Measurements from ENCODE around the gene SMAD1.

Gene SMAD1

DNA sequence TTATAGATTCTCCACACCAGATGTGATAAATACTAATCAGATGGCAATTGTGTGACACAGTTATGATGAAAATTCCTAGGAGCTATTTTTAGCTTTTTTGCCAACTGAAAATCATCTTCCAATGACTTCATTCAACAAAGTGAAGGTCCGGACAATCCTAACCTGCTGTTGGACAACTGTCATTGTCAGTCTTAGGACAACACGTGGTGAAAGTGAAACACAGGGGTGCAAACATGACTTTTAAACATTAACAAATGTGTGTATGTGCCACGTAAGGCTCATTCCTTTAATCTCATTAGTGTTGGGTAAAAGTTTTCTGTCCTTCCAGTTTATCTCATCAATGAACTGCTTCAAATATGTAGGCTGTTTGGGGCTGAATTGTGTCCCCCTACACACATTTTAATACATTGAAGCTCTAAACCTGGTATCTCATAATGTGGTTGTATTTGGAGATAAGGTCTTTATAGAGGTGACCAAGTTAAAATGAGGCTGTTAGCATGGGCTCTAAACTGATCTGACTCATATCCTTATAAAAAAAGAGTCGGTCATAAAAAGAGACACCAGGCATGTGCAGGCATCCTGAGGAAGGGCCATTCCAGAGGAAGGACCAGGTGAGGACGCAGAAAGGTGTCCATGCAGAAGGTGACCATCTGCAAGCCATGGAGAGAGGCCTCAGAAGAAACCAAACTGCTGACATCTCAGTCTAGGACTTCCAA, 41.2 kb upstream of the SMAD1 start:
- TF ChIP-seq, protein P1, sequence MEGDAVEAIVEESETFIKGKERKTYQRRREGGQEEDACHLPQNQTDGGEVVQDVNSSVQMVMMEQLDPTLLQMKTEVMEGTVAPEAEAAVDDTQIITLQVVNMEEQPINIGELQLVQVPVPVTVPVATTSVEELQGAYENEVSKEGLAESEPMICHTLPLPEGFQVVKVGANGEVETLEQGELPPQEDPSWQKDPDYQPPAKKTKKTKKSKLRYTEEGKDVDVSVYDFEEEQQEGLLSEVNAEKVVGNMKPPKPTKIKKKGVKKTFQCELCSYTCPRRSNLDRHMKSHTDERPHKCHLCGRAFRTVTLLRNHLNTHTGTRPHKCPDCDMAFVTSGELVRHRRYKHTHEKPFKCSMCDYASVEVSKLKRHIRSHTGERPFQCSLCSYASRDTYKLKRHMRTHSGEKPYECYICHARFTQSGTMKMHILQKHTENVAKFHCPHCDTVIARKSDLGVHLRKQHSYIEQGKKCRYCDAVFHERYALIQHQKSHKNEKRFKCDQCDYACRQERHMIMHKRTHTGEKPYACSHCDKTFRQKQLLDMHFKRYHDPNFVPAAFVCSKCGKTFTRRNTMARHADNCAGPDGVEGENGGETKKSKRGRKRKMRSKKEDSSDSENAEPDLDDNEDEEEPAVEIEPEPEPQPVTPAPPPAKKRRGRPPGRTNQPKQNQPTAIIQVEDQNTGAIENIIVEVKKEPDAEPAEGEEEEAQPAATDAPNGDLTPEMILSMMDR (IDR thresholded peaks at IDR 0.05; ENCODE audit: borderline replicate concordance, insufficient read depth, low read depth, low read length) = no peak
- no peak overlapping the region for H3K4me3 ChIP-seq (ENCODE audit: low read depth, low read length)

DNA sequence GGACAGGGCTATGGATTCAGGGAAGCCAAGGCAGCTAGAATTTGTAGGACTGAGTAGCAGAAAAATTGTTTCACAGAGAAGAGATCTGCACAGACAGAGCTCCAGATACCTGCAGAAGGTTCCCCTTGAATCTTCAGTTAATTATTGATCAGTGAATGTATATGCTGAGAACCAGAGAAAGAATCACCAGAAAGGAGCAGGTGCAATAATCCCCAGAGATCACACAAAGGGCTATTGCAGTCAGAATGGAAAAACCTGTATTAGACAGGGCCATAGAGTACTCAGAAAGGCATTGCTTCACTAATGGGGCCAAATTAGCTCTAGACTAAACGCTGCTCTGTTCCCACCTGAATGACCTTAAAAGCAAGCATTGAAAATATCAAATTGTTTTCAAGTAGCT, 35.5 kb upstream of the SMAD1 start:
- TF ChIP-seq, protein P1 (IDR thresholded peaks at IDR 0.05; ENCODE audit: borderline replicate concordance, insufficient read depth, low read depth, low read length) = no peak

DNA sequence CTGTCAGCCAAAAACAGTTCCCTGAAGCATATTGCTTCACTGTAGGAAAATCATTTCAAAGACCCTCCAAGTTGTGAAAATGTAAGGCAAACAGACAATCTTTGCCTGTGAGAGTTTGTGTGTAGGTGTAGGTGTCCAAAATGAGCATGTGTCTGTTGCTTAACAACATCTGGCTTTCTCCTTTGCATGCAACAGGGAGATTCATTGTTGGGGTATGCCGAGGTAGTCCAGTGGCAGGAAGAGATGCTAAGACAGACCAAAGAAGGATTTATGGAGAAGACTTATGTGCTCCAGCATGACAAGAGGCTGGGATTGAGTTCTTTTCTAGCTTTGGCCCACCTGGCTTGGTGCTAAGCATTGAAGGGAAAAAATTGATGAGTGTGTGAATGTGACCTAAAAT, 29.8 kb upstream of the SMAD1 start:
- TF ChIP-seq, protein P1 (IDR thresholded peaks at IDR 0.05; ENCODE audit: borderline replicate concordance, insufficient read depth, low read depth, low read length) = no peak

More for the DNA sequence above, 35.5 kb upstream of the SMAD1 start:
- H3K4me3 ChIP-seq (ENCODE audit: low read depth, low read length) = no peak overlapping the region

DNA sequence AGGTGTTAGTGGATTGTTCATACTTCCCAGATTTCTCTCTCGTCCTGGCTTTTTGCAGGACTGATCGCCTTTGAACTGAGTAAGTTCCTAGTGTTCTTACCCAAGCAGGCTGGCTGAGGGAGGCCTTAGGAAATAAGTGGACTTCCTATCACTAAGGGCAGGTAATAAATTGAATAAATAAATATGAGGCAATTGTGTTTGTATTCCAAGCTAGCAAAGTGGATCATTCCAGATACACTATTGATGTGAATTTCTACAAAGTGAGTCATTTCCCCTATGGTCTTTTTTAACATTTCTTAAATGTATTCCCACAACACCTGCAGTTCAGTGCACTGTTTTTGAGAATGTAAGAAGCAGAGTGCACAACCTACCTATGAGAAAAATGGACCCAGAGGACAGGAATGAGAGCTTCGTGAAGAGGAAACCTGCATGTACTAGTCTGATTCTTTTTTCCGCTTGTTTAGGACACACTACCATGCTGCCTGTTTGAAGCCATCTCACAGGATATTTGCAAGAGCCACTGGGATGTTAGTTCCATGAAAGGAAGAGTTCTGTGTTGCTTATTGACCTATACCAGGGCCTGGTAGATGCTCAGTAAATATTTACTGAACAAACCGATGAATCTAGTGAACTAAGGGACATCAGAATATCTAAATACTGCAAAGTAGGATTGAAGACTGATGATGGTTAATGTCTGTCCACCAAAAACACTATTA, 29.0 kb upstream of the SMAD1 start:
- TF ChIP-seq, protein P1 (IDR thresholded peaks at IDR 0.05; ENCODE audit: borderline replicate concordance, insufficient read depth, low read depth, low read length) = no peak
- H3K4me3 ChIP-seq (ENCODE audit: low read depth, low read length) = no peak overlapping the region

More for the DNA sequence above, 29.8 kb upstream of the SMAD1 start:
- no peak overlapping the region for H3K4me3 ChIP-seq (ENCODE audit: low read depth, low read length)

DNA sequence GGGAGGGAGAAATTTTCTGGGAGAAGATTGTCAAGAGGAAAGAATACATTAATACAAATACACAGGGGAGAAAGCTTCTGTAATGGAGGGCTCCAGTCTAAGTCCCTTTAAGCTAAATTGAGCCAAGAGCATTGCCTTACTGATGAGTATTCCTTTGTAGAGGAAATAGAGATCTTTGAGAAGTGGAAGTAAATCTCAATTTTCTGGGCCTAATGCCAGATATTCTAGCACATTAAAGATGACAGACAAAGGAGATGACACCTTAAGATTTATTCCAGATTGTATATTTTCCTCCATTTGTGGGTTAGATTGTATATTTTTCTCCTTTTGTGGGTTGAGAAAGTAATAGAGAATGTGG, 28.5 kb upstream of the SMAD1 start:
- TF ChIP-seq, protein P1 (IDR thresholded peaks at IDR 0.05; ENCODE audit: borderline replicate concordance, insufficient read depth, low read depth, low read length) = no peak
- no peak overlapping the region for H3K4me3 ChIP-seq (ENCODE audit: low read depth, low read length)

DNA sequence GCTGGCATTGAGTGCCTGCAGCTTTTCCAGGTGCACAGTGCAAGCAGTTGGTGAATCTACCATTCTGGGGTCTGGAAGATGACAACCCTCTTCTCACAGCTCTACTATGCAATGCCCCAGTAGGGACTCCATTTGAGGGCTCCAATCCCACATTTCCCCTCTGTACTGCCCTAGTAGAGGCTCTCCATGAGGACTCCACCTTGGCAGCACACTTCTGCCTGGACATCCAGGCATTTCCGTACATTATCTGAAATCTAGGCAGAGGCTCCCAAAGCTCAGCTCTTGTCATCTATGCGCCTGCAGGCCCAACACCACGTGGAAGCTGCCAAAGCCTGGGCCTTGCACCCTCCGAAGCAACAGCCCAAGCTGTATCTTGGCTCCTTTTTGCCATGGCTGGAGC, 8.4 kb upstream of the SMAD1 start:
- H3K4me3 ChIP-seq (ENCODE audit: low read depth, low read length) = no peak overlapping the region
- TF ChIP-seq, protein P1 (IDR thresholded peaks at IDR 0.05; ENCODE audit: borderline replicate concordance, insufficient read depth, low read depth, low read length) = no peak

DNA sequence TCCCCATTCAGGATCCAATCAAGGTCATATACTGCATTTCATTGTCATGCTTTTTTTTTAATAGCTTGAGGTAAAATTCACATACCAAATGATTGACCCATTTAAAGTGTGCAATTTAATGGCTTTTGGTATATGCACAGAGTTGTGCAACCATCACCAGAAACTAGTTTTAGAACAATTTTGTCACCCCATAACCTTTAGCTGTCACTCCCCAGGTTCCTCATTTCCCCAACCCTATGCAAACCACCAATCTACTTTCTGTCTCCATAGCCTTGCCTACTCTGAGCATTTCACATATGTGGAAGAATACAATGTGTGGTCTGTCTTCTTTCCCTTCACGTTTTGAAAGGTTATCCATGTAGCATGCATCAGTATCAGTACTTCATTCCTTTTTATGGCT, 1.4 kb upstream of the SMAD1 start:
- no peak overlapping the region for H3K4me3 ChIP-seq (ENCODE audit: low read depth, low read length)
- TF ChIP-seq, protein P1 (IDR thresholded peaks at IDR 0.05; ENCODE audit: borderline replicate concordance, insufficient read depth, low read depth, low read length) = no peak

All from GM12875 (cell line).